ACC112 (cell line): Measurements from ENCODE around the gene MRI1.

ENCODE experiments used
- H2AFZ ChIP-seq: fragments of 200-600 bp; sonication (generic); one replicate; pipeline ENCODE4 v1.6.0; 2017; ENCODE audit warnings: antibody characterized with exemption, low read length; ENCODE audit not compliant: unreplicated experiment
- H3K27ac ChIP-seq: fragments of 200-600 bp; sonication (generic); 2 replicates; pipeline ENCODE4 v1.5.1; 2014; ENCODE audit warnings: low read depth, mild to moderate bottlenecking, antibody characterized with exemption, low read length, moderate library complexity
- H3K27me3 ChIP-seq: fragments of 200-600 bp; sonication (generic); 2 replicates; pipeline ENCODE4 v1.6.1; 2014; ENCODE audit warnings: mild to moderate bottlenecking, antibody characterized with exemption, low read length, moderate library complexity, mixed read lengths; ENCODE audit not compliant: insufficient read depth
- H3K36me3 ChIP-seq: fragments of 200-600 bp; sonication (generic); 2 replicates; pipeline ENCODE4 v1.6.1; 2016; ENCODE audit warnings: mild to moderate bottlenecking, antibody characterized with exemption, low read length, moderate library complexity, mixed read lengths; ENCODE audit not compliant: insufficient read depth
- H3K4me1 ChIP-seq: fragments of 200-600 bp; sonication (generic); one replicate; pipeline ENCODE4 v1.6.1; 2016; ENCODE audit warnings: low read length, mixed read lengths; ENCODE audit not compliant: insufficient read depth, unreplicated experiment, control insufficient read depth
- H3K4me3 ChIP-seq: fragments of 200-600 bp; sonication (generic); 2 replicates; pipeline ENCODE4 v1.5.1; 2014; ENCODE audit warnings: mild to moderate bottlenecking, low read depth, low read length
- H3K79me2 ChIP-seq: fragments of 200-600 bp; sonication (generic); one replicate; pipeline ENCODE4 v1.6.0; 2016; ENCODE audit warnings: low read length; ENCODE audit not compliant: control insufficient read depth, unreplicated experiment, insufficient read depth

The MRI1 gene

DNA sequence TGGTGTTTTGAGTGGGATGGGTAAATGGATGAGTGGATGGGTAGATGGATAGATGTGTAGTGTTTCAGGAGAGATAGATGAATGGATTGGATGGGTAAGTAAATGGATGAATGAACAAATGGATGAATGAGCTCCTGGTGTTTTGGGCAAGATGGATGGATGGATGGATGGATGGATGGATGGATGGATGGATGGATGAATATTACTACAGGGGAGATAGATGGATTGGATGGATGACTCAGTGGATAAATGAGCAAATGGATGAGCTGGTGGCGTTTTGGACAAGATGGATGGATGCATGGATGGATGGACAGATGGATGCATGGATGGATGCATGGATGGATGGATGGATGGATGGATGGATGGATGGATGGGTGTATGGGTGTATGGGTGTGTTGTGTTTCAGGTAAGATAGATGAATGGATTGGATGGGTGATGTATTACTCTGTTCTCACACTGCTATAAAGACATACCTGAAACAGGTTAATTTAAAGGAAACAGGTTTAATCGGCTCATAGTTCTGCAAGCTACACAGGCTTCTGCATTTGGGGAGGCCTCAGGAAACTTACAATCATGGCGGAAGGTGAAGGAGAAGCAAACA lies 43.2 kb downstream of the MRI1 start:
- Histone ChIP-seq H3K4me3 (no peak overlapping the region), H3K36me3 (peaks cover 6% of the 10 kb centered on the region)

DNA sequence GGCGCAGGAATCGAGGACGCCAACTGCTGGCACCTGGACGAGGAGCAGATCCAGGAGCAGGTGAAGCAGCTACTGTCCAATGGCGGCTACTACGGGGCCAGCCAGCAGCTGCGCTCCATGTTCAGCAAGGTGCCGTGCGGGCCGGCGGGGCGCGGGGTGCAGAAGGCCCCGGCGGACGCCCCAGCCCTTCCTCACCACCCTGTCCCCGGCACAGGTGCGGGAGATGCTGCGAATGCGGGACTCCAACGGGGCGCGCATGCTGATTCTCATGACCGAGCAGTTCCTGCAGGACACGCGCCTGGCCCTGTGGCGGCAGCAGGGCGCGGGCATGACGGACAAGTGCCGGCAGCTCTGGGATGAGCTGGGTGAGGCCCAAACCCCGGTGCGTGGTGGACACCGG lies 44.5 kb downstream of the MRI1 start:
- H3K27me3 ChIP-seq, result no peaks in the 10 kb centered on the region
- no peaks in the 10 kb centered on the region for H3K79me2 ChIP-seq
- H3K36me3 ChIP-seq, result peaks cover 13% of the 10 kb centered on the region
- H3K4me1 ChIP-seq, result no peaks in the 10 kb centered on the region
- no peak overlapping the region for H3K27ac ChIP-seq
- no peak overlapping the region for H2AFZ ChIP-seq
- no peak overlapping the region for H3K4me3 ChIP-seq

More for the DNA sequence above, 43.2 kb downstream of the MRI1 start:
- H2AFZ ChIP-seq, result no peak overlapping the region
- H3K27ac ChIP-seq, result no peak overlapping the region
- no peaks in the 10 kb centered on the region for H3K79me2 ChIP-seq
- H3K27me3 ChIP-seq, result no peaks in the 10 kb centered on the region
- H3K4me1 ChIP-seq, result no peaks in the 10 kb centered on the region

DNA sequence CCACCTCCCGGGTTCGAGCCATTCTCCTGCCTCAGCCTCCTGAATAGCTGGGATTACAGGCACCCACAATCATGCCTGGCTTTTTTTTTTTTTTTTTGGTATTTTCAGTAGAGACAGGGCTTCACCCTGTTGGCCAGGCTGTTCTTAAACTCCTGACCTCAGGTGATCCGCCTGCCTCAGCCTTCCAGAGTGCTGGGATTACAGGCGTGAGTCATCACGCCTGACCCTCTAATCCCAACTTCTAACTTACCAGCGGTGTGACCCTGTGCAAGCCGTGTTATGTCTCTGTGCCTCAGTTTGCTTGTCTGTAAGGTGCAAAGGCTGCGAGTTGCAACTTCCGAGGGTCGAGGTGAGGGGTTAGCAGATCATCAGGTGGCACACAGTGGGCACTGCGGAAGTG lies 48.2 kb downstream of the MRI1 start:
- peaks cover 13% of the 10 kb centered on the region for H3K36me3 ChIP-seq
- H3K27me3 ChIP-seq, result no peaks in the 10 kb centered on the region

GRCh38 chr19:13813147-13813546 lies 48.8 kb downstream of the MRI1 start:
- Histone ChIP-seq H3K27ac (no peak overlapping the region), H3K36me3 (peaks cover 8% of the 10 kb centered on the region; the same call in 1 of the 2 replicates), H2AFZ (no peak overlapping the region), H3K4me1 (no peaks in the 10 kb centered on the region), H3K27me3 (no peaks in the 10 kb centered on the region), H3K79me2 (no peaks in the 10 kb centered on the region), H3K4me3 (no peak overlapping the region)

More for the DNA sequence above, 48.2 kb downstream of the MRI1 start:
- no peaks in the 10 kb centered on the region for H3K4me1 ChIP-seq
- no peaks in the 10 kb centered on the region for H3K79me2 ChIP-seq
- no peak overlapping the region for H3K27ac ChIP-seq
- H3K4me3 ChIP-seq, result no peak overlapping the region
- H2AFZ ChIP-seq, result no peak overlapping the region

- no peaks in the 10 kb centered on the region for H3K4me1 ChIP-seq
- H3K27ac ChIP-seq, result no peak overlapping the region
- H3K27me3 ChIP-seq, result no peaks in the 10 kb centered on the region
- H2AFZ ChIP-seq, result no peak overlapping the region
- no peak overlapping the region for H3K4me3 ChIP-seq
- no peaks in the 10 kb centered on the region for H3K79me2 ChIP-seq
- peaks cover 10% of the 10 kb centered on the region; the same call in 1 of the 2 replicates for H3K36me3 ChIP-seq
These were observed 50.2 kb downstream of the MRI1 start for GRCh38 chr19:13814550-13814949.

DNA sequence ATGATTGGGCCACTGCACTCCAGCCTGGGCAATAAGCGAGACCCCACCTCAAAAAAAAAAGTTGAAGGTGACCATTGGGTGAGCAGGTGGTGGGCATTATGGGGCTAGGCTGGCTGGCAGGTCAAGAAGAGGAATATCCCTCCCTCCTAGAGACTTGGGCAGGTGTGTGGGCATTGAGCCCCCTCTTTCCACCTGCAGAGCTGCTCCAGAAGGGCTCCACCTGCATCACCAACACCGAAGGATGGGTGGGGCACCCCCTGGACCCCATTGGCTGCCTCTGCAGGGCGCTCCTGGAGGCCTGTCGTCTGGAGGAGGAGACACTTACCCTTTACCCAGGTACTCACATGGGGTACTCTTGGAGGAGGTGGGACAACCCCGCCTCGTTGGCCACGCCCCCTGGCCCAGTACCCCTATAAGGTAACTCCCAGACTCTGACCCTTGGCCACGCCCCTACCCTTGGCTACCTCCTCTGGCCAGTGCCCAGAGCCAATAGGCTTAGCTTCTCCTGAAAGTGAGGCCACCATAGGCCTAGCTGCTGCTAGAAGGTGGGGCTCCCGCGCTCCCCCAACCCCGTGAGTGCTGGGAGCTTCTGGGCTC lies 52.8 kb downstream of the MRI1 start:
- Histone ChIP-seq H3K27me3 (no peaks in the 10 kb centered on the region), H3K27ac (no peak overlapping the region), H2AFZ (no peak overlapping the region), H3K4me3 (no peak overlapping the region), H3K4me1 (peaks cover 7% of the 10 kb centered on the region), H3K79me2 (no peaks in the 10 kb centered on the region), H3K36me3 (peaks cover 10% of the 10 kb centered on the region; the same call in 1 of the 2 replicates)

- Histone ChIP-seq H3K27ac (no peak overlapping the region), H3K36me3 (peaks cover 7% of the 10 kb centered on the region; the same call in 1 of the 2 replicates), H3K79me2 (no peaks in the 10 kb centered on the region), H3K4me3 (no peak overlapping the region), H3K27me3 (no peaks in the 10 kb centered on the region), H2AFZ (no peak overlapping the region), H3K4me1 (peaks cover 11% of the 10 kb centered on the region)
These were observed 53.5 kb downstream of the MRI1 start for GRCh38 chr19:13817615-13818371.

DNA sequence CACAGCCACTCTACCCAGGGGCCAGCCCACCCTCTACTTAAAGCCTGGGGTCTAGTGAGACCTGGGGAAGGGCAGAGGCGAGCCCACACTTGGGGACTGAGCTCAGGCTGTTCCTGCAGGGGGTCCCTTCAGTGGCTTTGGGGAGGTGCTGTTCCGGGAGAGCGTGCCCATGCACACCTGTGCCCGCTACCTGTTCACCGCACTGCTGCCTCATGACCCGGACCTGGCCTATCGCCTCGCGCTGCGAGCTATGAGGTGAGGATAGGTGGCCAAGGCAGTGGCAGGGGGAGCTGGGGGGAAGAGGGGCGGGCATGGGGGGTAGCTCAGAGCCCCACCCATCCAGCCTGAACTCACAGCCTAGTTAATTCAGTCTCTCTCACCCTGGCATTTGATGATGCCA lies 54.9 kb downstream of the MRI1 start:
- no peak overlapping the region for H2AFZ ChIP-seq
- no peak overlapping the region for H3K27ac ChIP-seq
- H3K4me3 ChIP-seq, result no peak overlapping the region
- no peaks in the 10 kb centered on the region for H3K27me3 ChIP-seq
- H3K4me1 ChIP-seq, result peaks cover 11% of the 10 kb centered on the region
- H3K36me3 ChIP-seq, result peaks cover 9% of the 10 kb centered on the region; the same call in 1 of the 2 replicates
- H3K79me2 ChIP-seq, result no peaks in the 10 kb centered on the region

DNA sequence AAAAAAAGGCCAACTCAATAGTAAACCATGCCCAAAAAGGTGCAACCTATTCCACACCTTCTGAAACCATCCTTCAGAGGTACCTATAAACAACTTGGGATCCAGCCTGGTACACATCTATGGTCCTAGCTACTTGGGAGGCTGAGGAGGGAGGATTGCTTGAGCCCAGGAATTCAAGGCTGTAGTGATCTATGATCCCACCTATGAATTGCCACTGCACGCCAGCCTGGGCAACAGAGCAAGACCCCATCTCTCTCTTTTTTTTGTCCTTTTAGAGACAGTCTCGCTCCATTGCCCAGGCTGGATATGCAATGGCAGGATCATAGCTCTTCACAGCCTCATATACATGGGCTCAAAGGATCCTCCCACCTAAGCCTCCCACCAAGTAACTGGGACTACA lies 57.0 kb downstream of the MRI1 start:
- no peak overlapping the region for H2AFZ ChIP-seq
- peaks cover 11% of the 10 kb centered on the region for H3K4me1 ChIP-seq
- H3K27ac ChIP-seq, result peak overlapping the region; percentile 5; the same call in 1 of the 2 replicates
- no peaks in the 10 kb centered on the region for H3K27me3 ChIP-seq
- H3K79me2 ChIP-seq, result no peaks in the 10 kb centered on the region
- no peak overlapping the region for H3K4me3 ChIP-seq
- peaks cover 16% of the 10 kb centered on the region; the same call in 1 of the 2 replicates for H3K36me3 ChIP-seq

DNA sequence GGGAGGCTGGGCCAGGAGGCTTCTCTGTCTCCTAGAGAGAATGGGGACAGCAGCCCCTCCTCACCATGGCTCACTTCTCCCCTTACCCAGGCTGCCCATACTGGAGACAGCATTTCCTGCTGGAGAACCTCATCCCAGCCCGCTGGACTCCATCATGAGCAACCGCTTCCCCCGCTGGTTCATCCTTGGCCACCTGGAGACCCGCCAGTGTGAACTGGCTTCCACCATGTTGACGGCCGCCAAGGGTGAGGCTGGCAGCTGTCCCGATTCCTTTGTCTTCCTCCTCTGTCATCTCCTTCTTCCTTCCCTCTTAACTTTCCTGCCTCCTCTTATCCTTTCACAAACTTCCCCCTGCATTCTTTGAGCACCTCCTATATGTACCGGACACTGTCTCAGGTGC lies 58.9 kb downstream of the MRI1 start:
- H3K27ac ChIP-seq, result no peak overlapping the region

More for the DNA sequence above, 58.9 kb downstream of the MRI1 start:
- Histone ChIP-seq H3K36me3 (peaks cover 14% of the 10 kb centered on the region; the same call in 1 of the 2 replicates), H3K27me3 (no peaks in the 10 kb centered on the region), H3K4me1 (peaks cover 11% of the 10 kb centered on the region), H3K79me2 (no peaks in the 10 kb centered on the region), H2AFZ (no peak overlapping the region), H3K4me3 (no peak overlapping the region)
